ENCODE data around the gene BICRA.

Gene BICRA

DNA sequence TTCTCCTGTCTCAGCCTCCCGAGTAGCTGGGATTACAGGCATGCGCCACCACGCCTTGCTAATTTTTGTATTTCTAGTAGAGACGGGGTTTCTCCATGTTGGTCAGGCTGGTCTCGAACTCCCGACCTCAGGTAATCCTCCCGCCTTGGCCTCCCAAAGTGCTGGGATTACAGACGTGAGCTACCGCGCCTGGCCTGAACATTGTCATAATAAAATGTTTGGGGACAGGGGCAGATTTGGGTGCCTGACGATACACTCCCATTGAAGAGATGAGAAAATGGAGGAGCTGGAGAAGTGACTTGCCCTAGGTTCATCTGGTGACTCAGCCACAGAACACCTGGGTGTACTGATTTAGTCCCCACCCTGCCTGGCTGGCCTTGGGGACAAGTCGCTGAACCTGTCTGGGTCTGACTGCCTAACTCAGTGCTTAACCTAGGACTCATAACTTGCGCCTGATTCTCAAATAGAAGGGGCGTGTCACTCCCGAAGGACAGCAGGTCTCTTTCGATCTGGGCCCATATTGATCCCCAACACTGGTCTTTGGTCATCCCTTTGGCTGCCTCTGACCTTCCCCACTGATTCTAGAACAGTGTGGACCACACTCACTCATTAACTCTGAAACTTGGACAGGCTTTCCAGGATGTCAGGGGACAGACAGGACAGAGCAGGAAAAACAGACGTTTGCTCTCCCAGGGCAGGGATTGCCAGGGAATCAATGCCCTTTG, 7.6 kb upstream of the BICRA start:
- H3K4me3 ChIP-seq (ENCODE audit: low read depth, low read length) = peak overlapping the region; percentile 58
- DNase-seq (ENCODE audit: low read depth, low spot score) = no peak
- in situ Hi-C loops (cut with HindIII; ENCODE audit: low sequenced_read_pairs) = no loop called here

GRCh38 chr19:47603706-47604565, 5.0 kb upstream of the BICRA start:
- H3K4me3 ChIP-seq (ENCODE audit: low read depth, low read length) = no peak overlapping the region
- TF ChIP-seq CTCF (IDR thresholded peaks at IDR 0.05; ENCODE audit: low read depth, low read length) = no peak
- in situ Hi-C loops (cut with HindIII; ENCODE audit: low sequenced_read_pairs) = no loop called here
- DNase-seq (ENCODE audit: low read depth, low spot score) = no peak

More for the DNA sequence above, 7.6 kb upstream of the BICRA start:
- no peak for TF ChIP-seq CTCF (IDR thresholded peaks at IDR 0.05; ENCODE audit: low read depth, low read length)

DNA sequence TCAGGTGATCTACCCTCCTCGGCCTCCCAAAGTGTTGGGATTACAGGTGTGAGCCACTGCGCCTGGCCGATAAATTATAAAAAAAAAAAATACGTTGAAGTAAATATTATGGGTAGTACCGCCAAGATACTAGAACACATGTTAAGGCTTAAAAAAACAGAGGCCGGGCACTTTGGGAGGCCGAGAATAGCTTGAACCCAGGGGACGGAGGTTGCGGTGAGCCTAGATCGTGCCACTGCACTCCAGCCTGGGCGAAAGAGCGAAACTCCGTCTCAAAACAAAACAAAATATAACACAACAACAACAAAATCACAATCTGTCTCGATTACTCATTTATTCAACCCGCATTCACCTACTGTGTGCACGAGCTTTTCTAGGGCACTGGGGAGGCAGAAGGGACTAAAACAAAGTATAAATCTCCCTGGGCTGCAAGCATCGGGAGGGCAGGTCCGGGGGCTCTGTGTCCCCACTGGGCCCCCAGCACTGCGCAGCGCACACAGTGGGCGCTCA, 1.3 kb upstream of the BICRA start:
- no peak for TF ChIP-seq CTCF (IDR thresholded peaks at IDR 0.05; ENCODE audit: low read depth, low read length)
- DNase-seq (ENCODE audit: low read depth, low spot score) = no peak
- peak overlapping the region; percentile 89 for H3K4me3 ChIP-seq (ENCODE audit: low read depth, low read length)
- in situ Hi-C loops (cut with HindIII; ENCODE audit: low sequenced_read_pairs) = no loop called here

- DNase-seq (ENCODE audit: low read depth, low spot score) = peak; percentile 96
These were observed 638 bp upstream of the BICRA start for GRCh38 chr19:47608074-47608918.

DNA sequence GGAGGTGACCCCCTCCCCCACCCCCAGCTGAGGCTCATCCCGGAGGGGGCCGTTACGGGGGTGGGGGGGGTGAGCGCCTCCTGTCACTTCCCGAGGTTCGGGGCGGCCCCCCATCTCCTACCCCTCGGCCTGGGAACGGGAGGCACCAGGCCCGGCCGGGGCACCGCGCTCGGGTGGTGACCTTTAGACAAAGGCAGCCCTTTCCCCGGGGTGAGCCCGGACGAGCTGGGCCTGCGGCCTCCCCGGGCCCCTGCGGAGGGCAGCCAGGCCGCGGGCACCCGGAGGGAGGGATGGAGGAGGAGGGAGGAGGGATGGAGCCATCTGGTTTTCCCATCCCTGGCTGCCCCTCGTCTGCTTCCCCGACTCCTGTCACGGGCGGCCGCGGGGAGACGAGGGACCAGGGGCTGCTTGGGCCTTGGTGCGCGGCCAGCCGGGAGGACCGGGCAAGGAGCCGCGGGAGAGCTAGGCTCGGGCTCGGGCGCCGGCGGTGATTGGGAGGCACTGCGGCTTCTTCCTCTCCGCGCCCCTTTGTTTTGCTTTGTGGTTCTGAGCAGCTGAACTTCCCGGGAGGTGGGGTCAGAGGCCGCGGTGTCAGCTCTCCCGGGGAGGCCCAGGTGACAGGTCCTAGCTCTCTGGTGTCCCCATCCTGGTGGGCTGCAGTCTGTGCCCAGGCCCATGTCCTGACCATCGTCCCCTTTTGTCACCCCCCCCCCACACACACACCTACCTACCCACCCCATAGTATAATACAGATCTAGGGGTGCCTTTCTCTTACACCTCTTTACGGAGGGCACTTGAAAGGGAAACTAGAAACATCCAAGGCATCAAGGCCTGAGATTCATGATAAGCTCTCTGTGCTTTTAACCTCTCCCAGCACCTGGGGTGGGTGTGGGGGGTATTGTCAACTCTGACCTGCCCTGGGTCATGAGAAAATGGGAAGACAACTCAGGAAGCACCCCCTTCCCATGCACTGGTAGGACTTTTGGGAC, 1.3 kb downstream of the BICRA start:
- no peak for TF ChIP-seq CTCF (IDR thresholded peaks at IDR 0.05; ENCODE audit: low read depth, low read length)
- in situ Hi-C loops (cut with HindIII; ENCODE audit: low sequenced_read_pairs) = no loop called here
- peak; percentile 38 for DNase-seq (ENCODE audit: low read depth, low spot score)
- peak overlapping the region; percentile 70 for H3K4me3 ChIP-seq (ENCODE audit: low read depth, low read length)

More at GRCh38 chr19:47608074-47608918, 638 bp upstream of the BICRA start:
- peak overlapping the region; percentile 89 for H3K4me3 ChIP-seq (ENCODE audit: low read depth, low read length)
- TF ChIP-seq CTCF (IDR thresholded peaks at IDR 0.05; ENCODE audit: low read depth, low read length) = peak; percentile 22
- in situ Hi-C loops (cut with HindIII; ENCODE audit: low sequenced_read_pairs) = no loop called here

Measured in astrocyte of the spinal cord (primary cell).